VCaP (cell line): ENCODE results near the gene SYT17.

Experiments used
- H3K27ac ChIP-seq: fragments of 450-650 bp; 2 replicates; pipeline ENCODE4 v1.5.1; 2017
- CTCF ChIP-seq: fragments of 450-650 bp; conservative IDR thresholded peaks from 2 replicates; pipeline ENCODE4 v1.5.1; 2017; ENCODE audit warnings: mild to moderate bottlenecking, moderate library complexity

Gene SYT17

GRCh38 chr16:19241512-19241911 is 73.5 kb downstream of the SYT17 start:
- H3K27ac ChIP-seq: no peak overlapping the region
- TF ChIP-seq CTCF: no peak

GRCh38 chr16:19242186-19242585 is 74.1 kb downstream of the SYT17 start:
- no peak overlapping the region for H3K27ac ChIP-seq
- no peak for TF ChIP-seq CTCF

GRCh38 chr16:19242987-19243575 is 75.0 kb downstream of the SYT17 start:
- TF ChIP-seq CTCF: no peak
- H3K27ac ChIP-seq: no peak overlapping the region; the same call in 1 of the 2 replicates

GRCh38 chr16:19245326-19245925 is 77.4 kb downstream of the SYT17 start:
- peak overlapping the region; percentile 83 for H3K27ac ChIP-seq
- no peak for TF ChIP-seq CTCF

- TF ChIP-seq CTCF: no peak
- H3K27ac ChIP-seq: no peak overlapping the region
These were observed 84.9 kb downstream of the SYT17 start for GRCh38 chr16:19252904-19253303.

GRCh38 chr16:19254611-19255010 is 86.6 kb downstream of the SYT17 start:
- no peak for TF ChIP-seq CTCF
- H3K27ac ChIP-seq: no peak overlapping the region

GRCh38 chr16:19264123-19264673 is 96.2 kb downstream of the SYT17 start:
- no peak overlapping the region for H3K27ac ChIP-seq
- TF ChIP-seq CTCF: no peak
